Measurements from ENCODE around the gene PARD3.

- TF ChIP-seq, protein P1, sequence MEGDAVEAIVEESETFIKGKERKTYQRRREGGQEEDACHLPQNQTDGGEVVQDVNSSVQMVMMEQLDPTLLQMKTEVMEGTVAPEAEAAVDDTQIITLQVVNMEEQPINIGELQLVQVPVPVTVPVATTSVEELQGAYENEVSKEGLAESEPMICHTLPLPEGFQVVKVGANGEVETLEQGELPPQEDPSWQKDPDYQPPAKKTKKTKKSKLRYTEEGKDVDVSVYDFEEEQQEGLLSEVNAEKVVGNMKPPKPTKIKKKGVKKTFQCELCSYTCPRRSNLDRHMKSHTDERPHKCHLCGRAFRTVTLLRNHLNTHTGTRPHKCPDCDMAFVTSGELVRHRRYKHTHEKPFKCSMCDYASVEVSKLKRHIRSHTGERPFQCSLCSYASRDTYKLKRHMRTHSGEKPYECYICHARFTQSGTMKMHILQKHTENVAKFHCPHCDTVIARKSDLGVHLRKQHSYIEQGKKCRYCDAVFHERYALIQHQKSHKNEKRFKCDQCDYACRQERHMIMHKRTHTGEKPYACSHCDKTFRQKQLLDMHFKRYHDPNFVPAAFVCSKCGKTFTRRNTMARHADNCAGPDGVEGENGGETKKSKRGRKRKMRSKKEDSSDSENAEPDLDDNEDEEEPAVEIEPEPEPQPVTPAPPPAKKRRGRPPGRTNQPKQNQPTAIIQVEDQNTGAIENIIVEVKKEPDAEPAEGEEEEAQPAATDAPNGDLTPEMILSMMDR (conservative IDR thresholded peaks at IDR 0.05 in 1 of 2, IDR thresholded peaks at IDR 0.05 in 1 of 2; ENCODE audit: low read depth in 1 of 2, low read length in 2 of 2): no peak
- TF ChIP-seq EZH2 (IDR thresholded peaks at IDR 0.05; ENCODE audit: low read length, missing control alignments): no peak
These were observed 324.9 kb downstream of the PARD3 start for GRCh38 chr10:34489973-34490745.

Measured in fibroblast of lung (primary cell).